Activated naive CD8-positive, alpha-beta T cell (primary cell): ENCODE data around the gene TK2.
"Not testable (repeated sequence)": the region's sequence is repeated elsewhere in the genome, so short reads cannot be mapped to it uniquely, and the experiment has no call there.

Experiments used
- H3K27ac Mint-ChIP-seq: one replicate; pipeline ENCODE4 v1.8.0; 2021; ENCODE audit warnings: mixed read lengths
- H3K27me3 Mint-ChIP-seq: one replicate; pipeline ENCODE4 v1.8.0; 2021; ENCODE audit warnings: mixed read lengths
- H3K36me3 Mint-ChIP-seq: one replicate; pipeline ENCODE4 v1.8.0; 2021; ENCODE audit warnings: mixed read lengths
- H3K4me1 Mint-ChIP-seq: one replicate; pipeline ENCODE4 v1.8.0; 2021; ENCODE audit warnings: low read depth, mixed read lengths
- H3K4me3 Mint-ChIP-seq: one replicate; pipeline ENCODE4 v1.8.0; 2021; ENCODE audit warnings: mild to moderate bottlenecking, mixed read lengths
- H3K9me3 Mint-ChIP-seq: one replicate; pipeline ENCODE4 v1.8.0; 2021; ENCODE audit warnings: low read depth, mixed read lengths

The TK2 gene

DNA sequence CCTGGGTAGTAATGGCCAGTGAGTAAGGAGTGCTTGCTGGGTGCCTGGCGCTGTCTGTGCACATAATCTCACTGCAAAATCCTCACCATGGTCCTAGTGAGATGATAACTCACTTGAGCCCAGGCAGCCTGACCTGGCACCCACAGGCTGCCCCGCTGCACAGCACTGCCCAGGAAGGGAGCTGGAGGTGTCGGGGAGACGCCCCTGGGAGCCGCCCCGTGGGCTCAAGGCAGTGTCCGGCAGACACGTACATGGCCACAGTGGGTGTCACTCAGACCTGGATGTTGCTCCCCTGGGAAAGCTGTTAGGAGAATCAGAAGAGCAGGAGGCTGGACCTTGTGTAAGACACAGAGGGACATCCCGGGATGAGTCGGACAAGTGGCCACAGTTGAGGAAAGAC, 78.7 kb downstream of the TK2 start:
- Mint-ChIP-seq H3K27ac (no peak overlapping the region), H3K9me3 (peaks cover 2% of the 10 kb centered on the region), H3K4me1 (peaks cover 18% of the 10 kb centered on the region), H3K4me3 (no peak overlapping the region), H3K36me3 (peaks cover under 1% of the 10 kb centered on the region), H3K27me3 (peaks cover under 1% of the 10 kb centered on the region)

DNA sequence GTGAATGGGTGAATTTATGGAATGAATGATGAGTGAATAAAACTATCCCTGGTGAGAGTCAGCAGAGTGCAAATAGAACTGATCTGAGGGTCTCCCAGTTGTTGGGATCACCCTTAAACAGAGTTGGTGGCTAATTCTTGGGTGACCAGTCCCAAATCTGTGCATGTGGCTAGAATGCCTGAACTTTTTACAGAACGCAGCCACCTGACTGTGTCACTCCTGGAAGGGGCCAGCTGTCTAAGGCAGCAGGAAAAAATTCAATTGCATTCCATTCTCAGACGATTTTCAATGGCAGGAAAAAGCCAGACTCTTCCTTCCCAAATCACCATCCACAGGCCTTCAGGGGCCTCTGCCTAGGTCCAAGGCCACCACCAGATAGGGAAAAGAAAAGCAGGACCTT, 79.4 kb downstream of the TK2 start:
- peaks cover 2% of the 10 kb centered on the region for H3K36me3 Mint-ChIP-seq
- H3K27me3 Mint-ChIP-seq = peaks cover 2% of the 10 kb centered on the region
- H3K27ac Mint-ChIP-seq = no peak overlapping the region
- no peak overlapping the region for H3K4me3 Mint-ChIP-seq
- peaks cover 16% of the 10 kb centered on the region for H3K4me1 Mint-ChIP-seq
- H3K9me3 Mint-ChIP-seq = peaks cover 3% of the 10 kb centered on the region

DNA sequence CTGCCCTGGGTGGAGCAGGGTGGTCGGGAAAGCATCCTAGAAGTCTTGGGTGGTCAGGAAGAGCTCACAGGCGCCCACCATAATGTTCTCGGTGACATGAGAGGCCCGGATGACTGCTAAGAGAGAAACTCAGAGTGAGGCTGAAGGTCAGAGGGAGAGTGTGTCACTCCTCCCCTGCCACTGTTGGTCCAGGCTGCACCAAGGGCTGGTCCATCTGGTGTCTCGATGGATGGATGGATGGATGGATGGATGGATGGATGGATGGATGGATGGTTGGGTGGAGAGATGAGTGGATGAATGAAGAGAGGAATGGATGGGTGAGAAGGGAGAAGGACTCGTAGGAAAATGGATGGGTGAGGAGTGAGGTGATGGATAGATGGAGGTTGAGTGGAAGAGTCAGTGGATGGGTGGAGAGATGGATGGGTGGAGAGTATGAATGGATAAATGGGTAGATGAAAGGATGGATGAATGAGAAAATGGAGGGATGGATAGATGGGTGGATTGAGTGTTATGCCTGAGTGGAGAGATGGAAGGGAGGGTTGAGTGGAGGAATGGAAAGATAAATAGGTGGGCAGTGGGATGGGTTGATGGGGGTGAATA, 79.9 kb downstream of the TK2 start:
- peaks cover 2% of the 10 kb centered on the region for H3K36me3 Mint-ChIP-seq
- peaks cover 12% of the 10 kb centered on the region for H3K4me1 Mint-ChIP-seq
- peaks cover 2% of the 10 kb centered on the region for H3K27me3 Mint-ChIP-seq
- no peak overlapping the region for H3K4me3 Mint-ChIP-seq
- H3K9me3 Mint-ChIP-seq = peaks cover 3% of the 10 kb centered on the region
- no peak overlapping the region for H3K27ac Mint-ChIP-seq

DNA sequence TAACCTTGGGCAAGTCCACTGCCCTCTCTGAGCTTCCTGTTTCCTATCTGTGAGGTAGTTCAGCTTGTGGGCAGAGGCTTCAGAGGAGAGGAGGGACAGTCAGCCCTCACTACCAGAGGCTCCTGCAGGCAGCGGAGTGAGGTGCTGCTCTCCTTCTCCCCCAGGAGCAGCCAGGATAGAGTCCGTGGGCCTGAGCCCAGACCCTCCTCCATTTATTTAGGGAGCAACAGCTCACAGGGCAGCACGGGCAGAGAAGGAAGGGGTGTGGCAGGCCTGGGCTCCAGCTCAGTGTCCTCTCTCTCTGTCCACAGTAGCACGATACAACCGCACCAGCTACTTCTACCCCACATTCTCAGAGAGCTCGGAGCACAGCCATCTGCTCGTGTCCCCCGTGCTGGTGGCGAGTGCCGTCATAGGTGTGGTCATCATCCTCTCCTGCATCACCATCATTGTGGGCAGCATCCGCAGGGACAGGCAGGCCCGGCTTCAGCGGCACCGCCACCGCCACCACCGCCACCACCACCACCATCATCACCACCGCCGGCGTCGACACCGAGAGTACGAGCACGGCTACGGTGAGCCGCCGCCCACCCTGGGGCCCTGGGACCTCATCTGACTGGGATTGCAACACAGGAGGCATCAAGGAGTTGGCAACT, 80.5 kb downstream of the TK2 start:
- H3K4me3 Mint-ChIP-seq = no peak overlapping the region
- peaks cover 7% of the 10 kb centered on the region for H3K4me1 Mint-ChIP-seq
- peaks cover 3% of the 10 kb centered on the region for H3K9me3 Mint-ChIP-seq
- peaks cover 2% of the 10 kb centered on the region for H3K36me3 Mint-ChIP-seq
- H3K27me3 Mint-ChIP-seq = peaks cover 3% of the 10 kb centered on the region
- H3K27ac Mint-ChIP-seq = no peak overlapping the region

DNA sequence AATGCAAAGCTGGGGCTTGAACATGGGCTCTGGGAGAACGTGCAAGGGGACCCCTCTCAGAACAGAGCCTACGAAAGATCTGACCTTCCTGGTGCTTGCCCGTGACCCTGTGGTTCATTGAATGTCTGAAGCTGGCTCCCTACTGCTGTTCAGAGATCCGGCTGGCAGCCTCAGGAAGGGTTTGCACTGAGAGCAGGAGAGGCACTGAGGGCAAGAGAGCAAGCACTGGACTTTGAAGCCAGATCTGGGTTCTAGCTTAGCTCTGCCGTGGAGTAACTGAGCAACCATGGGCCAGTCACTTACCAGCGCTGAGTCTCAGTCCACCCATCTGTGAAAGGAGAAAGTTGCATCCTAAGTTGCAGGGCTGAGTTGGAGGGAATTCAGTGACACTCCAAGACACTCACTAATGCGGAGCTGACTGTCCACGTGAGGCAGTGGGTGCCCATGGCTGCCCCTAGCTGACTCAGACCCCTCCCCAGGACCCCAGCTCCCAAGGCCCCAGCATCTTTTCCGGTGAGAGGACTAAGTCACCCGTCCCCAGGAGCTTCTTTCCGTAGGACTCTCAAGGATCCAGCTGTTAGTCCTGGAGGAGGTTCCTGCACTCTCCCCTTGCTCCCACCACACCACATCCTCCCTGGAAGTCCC, 81.5 kb downstream of the TK2 start:
- peaks cover 4% of the 10 kb centered on the region for H3K4me1 Mint-ChIP-seq
- no peak overlapping the region for H3K4me3 Mint-ChIP-seq
- peaks cover 3% of the 10 kb centered on the region for H3K9me3 Mint-ChIP-seq
- peaks cover 5% of the 10 kb centered on the region for H3K27me3 Mint-ChIP-seq
- peaks cover 2% of the 10 kb centered on the region for H3K36me3 Mint-ChIP-seq
- H3K27ac Mint-ChIP-seq = no peak overlapping the region

DNA sequence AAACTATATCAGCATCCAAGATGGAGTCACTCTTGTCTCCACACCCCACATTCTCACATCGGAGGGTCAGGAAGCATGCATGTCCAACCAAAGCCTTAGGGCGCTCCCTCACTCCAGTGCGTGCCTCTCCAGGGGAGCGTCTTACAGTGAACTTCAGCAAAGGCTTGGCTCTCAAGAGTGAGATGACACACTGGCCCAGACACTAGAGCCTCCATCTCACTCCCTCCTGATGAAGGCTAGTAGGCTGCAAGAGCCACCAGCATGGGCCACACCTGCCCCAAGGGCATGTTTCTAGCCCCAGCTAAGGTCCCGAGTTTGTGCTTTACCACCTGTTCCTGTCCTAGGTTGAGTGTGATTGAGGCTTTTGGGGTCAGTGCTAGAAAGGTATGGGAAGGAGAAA, 82.3 kb downstream of the TK2 start:
- peaks cover 2% of the 10 kb centered on the region for H3K36me3 Mint-ChIP-seq
- H3K4me1 Mint-ChIP-seq = peaks cover 4% of the 10 kb centered on the region
- no peak overlapping the region for H3K27ac Mint-ChIP-seq
- no peak overlapping the region for H3K4me3 Mint-ChIP-seq
- H3K27me3 Mint-ChIP-seq = peaks cover 5% of the 10 kb centered on the region
- peaks cover 3% of the 10 kb centered on the region for H3K9me3 Mint-ChIP-seq

DNA sequence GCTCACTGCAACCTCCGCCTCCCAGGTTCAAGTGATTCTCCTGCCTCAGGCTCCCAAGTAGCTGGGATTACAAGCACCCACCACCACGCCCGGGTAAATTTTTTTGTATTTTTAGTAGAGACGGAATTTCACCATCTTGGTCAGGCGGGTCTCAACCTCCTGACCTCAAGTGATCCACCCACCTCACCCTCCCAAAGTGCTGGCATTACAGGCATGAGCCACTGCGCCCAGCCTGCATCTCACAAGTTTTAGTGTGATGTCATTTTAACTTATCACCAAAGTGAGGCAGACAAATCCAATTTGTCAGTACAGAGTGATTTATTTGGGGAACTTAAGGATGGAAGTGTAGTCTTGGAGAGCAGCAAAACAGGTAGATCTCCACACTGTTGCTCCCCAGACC, 83.3 kb downstream of the TK2 start:
- not testable (repeated sequence) for H3K27me3 Mint-ChIP-seq, H3K27ac Mint-ChIP-seq, H3K36me3 Mint-ChIP-seq, H3K4me1 Mint-ChIP-seq, H3K9me3 Mint-ChIP-seq, H3K4me3 Mint-ChIP-seq

DNA sequence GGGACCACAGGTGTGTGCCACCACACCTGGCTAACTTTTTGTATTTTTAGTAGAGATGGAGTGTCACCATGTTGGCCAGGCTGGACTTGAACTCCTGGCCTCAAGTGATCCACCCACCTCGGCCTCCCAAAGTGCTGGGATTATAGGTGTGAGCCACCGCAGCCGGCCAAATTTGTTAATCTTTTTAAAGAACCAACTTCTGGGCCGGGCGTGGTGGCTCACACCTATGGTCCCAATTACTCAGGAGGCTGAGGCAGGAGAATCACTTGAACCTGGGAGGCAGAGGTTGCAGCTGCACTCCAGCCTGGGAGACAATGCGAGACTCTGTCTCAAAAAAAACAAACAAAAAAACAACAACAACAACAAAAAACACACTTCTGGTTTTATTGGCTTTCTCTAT, 84.0 kb downstream of the TK2 start:
- not testable (repeated sequence) for H3K4me1 Mint-ChIP-seq, H3K27me3 Mint-ChIP-seq, H3K4me3 Mint-ChIP-seq, H3K27ac Mint-ChIP-seq, H3K9me3 Mint-ChIP-seq, H3K36me3 Mint-ChIP-seq

DNA sequence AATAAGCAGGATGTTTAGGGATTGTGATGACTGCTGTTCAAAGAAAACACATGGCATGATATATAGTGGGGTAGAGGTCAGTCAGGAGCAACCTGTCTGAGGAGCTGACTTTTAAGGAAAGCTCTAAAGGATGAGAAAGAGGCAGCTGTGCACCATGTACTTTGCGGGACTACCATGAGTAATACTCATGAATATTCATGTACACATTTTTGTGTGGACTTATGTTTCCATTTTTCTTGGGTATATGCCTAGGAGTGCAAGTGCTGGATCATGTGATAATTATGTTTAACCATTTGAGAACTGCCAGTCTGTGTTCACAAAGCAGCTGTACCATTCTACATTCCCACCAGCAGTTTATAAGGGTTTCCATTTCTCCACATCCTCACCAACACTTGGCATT, 87.0 kb downstream of the TK2 start:
- Mint-ChIP-seq H3K4me3 (no peak overlapping the region), H3K4me1 (peaks cover 4% of the 10 kb centered on the region), H3K27me3 (peaks cover 11% of the 10 kb centered on the region), H3K27ac (no peak overlapping the region), H3K9me3 (peaks cover 3% of the 10 kb centered on the region), H3K36me3 (peaks cover 2% of the 10 kb centered on the region)

DNA sequence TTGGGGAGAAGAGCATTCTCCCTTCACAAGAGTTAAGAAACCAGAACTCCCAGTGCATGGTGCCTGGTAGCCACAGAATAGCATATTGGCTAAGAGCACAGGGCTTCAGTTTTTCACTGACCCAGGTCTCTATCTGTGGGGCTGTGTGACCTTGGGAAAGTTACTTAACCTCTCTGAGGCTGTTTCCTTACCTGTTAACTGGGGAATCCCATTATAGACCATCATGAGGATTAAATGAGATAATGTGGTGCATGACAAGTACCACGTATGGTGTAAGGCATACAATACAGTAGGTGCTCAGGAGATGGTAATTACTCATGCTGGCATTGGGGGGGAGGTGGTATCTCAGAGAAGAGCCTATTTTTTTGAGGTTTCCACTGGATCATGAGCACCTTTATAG, 89.2 kb downstream of the TK2 start:
- Mint-ChIP-seq H3K36me3 (no peaks in the 10 kb centered on the region), H3K9me3 (no peaks in the 10 kb centered on the region), H3K4me3 (no peak overlapping the region), H3K27ac (no peak overlapping the region), H3K27me3 (peaks cover 10% of the 10 kb centered on the region), H3K4me1 (peaks cover 4% of the 10 kb centered on the region)

DNA sequence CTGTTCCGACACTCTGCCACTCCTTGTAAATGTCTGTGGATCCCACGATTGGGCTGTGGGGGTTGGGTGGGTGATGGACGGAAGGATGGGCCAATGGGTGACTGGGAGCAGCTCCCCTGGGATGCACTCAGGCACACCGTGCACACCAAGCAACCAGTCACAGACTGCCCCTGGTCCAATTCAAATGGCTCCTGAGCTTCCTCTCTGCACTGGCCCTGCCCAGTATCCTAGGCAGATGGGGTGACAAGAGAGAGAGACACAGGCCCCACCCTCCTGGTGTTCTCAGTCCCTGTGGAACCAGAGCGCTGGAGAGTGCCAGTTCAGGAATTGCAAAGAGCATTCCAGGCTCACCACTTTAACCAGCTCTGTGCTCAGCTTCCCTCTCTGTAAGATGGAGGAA, 90.0 kb downstream of the TK2 start:
- Mint-ChIP-seq H3K4me3 (no peak overlapping the region), H3K9me3 (no peaks in the 10 kb centered on the region), H3K27ac (no peak overlapping the region), H3K36me3 (no peaks in the 10 kb centered on the region), H3K4me1 (peaks cover 9% of the 10 kb centered on the region), H3K27me3 (peaks cover 10% of the 10 kb centered on the region)

DNA sequence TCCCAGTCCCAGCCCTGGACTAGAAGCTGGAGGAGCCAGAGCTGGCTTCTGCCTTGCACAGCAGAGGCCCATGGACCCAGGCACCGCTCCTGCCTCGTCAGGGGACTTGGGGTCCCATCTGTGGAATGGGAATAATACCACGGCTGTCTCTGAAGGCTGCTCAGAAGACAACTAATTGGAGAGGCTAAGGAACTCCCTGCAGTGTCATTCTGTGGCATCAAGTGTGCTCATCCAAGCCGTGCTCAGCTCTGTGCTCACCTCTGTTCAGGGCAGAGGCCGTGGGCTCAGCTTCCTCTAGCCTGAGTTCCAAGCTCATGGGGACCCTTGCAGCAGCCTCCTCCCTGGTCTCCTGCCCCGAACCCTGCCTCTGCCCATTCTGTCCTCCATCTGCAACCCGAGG, 91.1 kb downstream of the TK2 start:
- H3K4me1 Mint-ChIP-seq = peaks cover 11% of the 10 kb centered on the region
- no peak overlapping the region for H3K27ac Mint-ChIP-seq
- H3K4me3 Mint-ChIP-seq = no peak overlapping the region
- no peaks in the 10 kb centered on the region for H3K9me3 Mint-ChIP-seq
- peaks cover 7% of the 10 kb centered on the region for H3K27me3 Mint-ChIP-seq
- H3K36me3 Mint-ChIP-seq = no peaks in the 10 kb centered on the region

DNA sequence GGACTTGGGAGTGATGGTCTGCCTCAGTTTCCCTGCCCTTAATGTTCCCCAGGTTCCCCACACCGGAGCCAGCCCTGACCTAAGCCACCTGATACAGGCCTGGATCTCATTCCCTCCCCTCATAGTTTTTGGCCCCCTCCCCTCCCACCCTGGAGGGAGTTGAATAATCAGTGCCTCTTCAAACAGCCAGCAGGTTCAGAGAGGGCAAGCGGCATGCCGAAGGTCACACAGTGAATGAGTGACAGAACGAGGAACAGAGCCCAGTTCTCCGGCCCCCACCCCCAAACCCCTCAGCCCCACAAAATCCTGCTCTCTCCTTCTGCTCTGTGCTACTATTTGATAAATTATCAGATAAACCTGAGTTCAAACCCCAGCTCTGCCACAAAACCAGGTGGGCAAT, 91.6 kb downstream of the TK2 start:
- Mint-ChIP-seq H3K27me3 (peaks cover 7% of the 10 kb centered on the region), H3K27ac (no peak overlapping the region), H3K9me3 (no peaks in the 10 kb centered on the region)

More for the DNA sequence above, 91.6 kb downstream of the TK2 start:
- Mint-ChIP-seq H3K36me3 (no peaks in the 10 kb centered on the region), H3K4me1 (peaks cover 9% of the 10 kb centered on the region), H3K4me3 (no peak overlapping the region)
